ENCODE results near the gene GALNT16.
A peak's percentile ranks its signal among the peaks of the same experiment; 100 is the strongest.
"Not testable (repeated sequence)": the region's sequence is repeated elsewhere in the genome, so short reads cannot be mapped to it uniquely, and the experiment has no call there.

The GALNT16 gene

DNA sequence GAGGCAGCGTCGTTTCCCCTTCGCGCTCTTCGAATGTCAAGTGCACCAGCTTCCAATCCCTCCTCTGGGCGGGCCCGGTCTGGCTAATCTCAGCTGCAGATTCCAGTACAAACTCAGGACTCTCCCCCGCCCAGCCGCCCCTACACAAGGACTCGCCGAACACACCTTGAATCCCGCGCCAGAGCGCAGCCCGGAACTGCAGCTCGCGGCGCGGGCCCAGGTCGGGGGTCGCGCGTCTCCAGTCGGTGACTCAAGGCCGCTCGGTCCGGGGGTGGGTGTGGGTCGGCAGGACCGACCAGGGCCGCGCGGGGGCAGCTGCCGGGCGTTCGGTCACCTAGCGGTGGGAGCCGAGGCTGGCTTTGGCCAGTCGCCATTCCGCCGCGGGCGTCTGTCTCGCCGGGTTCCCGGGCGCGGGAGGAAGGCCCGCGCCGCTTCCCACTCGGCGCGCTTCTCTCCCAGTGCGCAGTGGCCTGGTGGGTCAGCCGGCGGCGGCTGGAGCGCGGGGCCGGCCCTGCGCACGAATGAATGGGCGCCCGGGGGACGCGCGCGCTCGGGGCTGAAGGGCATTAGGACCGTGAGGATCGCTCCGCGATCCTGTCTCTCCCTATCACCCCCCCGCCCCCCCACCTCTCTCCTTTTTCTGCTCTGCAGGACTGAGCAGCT, at the start of gene GALNT16:
Gene GALNT16, plus strand, starts transcription at position 632 of the 663 bp plus-strand sequence. CDS start 133 bp downstream, outside the sequence.
- DNase-seq (ENCODE audit: low spot score) (no peak), FAIRE-seq (no peak)

DNA sequence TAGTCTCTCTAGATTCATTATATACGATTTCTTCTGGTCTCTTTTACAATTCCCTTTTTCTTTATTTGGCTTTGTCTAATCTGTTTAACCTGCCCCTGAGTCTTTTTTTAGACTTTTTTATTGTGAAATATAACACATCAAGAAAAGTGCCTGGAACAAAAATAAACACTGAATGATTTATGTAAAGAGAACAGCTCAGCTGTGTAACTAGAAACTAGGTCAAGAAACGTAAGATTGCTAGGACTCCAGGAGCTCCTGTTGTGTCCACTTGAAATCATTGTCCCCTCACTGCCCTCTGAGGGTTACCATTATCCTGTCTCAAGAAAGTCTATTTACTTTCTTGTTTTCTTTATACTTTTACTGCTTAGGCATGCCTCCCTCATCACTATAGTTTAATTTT, 45.6 kb upstream of the GALNT16 start:
- FAIRE-seq, result no peak

DNA sequence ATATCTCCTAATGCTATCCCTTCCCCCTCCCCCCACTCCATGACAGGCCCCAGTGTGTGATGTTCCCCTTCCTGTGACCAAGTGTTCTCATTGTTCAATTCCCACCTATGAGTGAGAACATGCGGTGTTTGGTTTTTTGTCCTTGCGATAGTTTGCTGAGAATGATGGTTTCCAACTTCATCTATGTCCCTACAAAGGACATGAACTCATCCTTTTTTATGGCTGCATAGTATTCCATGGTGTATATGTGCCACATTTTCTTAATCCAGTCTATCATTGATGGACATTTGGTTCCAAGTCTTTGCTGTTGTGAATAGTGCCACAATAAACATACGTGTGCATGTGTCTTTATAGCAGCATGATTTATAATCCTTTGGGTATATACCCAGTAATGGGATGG, 42.3 kb upstream of the GALNT16 start:
- DNase-seq (ENCODE audit: low spot score); FAIRE-seq: not testable (repeated sequence)

More for the DNA sequence above, 45.6 kb upstream of the GALNT16 start:
- DNase-seq (ENCODE audit: low spot score), result no peak

DNA sequence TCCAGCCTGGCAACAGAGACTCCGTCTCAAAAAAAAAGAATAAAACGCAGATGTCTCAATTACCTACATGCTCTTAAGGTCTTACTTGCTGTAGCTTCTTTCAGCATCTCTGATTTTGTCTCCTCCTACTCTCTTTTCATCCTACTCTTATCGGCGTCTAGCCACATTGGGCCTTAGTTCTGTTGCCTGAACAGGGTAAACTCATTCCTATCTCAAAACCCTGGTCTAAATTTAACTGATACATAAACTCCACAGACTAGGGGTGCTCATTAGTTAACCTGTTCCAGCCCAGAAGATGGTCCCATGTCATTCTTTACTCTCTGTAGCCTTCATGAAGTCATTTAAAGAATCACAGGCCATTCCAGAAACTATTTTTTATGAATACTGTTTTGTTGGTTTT, 35.0 kb upstream of the GALNT16 start:
- DNase-seq (ENCODE audit: low spot score), result no peak
- FAIRE-seq, result no peak

DNA sequence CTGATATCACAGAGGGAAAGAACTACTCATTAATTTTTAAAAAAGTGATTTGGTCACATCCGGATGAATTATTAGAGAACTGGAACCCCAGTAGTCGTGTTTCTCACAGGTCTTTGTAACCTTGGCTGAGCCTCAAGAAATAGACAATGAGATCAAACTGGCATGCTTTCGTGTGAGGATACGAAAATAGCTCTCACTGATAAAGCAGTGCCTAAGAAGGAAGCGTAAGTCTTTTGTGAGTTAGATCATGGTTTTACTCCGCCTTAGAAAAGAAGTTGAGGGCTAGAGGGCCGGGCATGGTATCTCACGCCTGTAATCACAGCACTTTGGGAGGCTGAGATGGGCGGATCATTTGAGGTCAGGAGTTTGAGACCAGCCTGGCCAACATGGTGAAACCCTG, 33.8 kb upstream of the GALNT16 start:
- no peak for DNase-seq (ENCODE audit: low spot score)
- FAIRE-seq, result no peak

DNA sequence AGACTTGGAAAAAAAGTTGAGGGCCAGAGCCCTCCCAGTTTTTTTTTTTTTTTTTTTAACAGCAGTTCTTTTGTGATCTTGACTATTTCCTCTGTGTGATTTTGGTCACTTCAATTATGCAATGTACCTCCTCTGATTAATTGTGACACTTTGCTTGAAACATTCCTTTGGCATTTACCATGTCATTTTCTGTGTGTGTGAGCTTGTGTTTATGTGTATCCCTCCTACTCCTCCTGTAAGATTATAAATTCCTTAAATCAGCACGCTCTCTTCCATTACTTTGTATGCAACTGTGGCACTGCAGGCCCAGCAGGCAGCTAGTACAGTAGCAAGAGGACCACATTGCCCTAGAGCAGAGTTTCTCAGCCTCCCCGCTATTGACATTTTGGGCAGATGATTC, 33.2 kb upstream of the GALNT16 start:
- DNase-seq (ENCODE audit: low spot score) (no peak), FAIRE-seq (no peak)

DNA sequence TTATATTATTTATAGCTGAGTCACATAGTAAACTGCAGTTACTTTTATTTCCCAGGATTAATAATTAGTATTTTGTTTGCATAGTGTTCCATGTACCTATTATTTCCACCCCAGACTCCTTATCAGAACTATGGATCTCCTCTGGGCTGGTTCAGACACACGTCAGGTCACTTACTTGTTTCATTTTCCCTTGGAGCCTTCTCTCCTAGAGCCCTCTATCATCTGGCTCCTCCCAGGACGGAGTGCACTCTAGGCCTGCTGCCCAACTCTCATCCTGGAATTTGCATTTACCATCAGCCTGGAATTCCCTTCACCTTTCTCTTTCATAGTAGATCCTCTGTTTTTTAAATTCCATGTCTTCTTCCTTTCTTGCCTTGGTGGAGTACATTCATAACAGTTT, 28.5 kb upstream of the GALNT16 start:
- DNase-seq (ENCODE audit: low spot score), result no peak
- FAIRE-seq, result no peak

DNA sequence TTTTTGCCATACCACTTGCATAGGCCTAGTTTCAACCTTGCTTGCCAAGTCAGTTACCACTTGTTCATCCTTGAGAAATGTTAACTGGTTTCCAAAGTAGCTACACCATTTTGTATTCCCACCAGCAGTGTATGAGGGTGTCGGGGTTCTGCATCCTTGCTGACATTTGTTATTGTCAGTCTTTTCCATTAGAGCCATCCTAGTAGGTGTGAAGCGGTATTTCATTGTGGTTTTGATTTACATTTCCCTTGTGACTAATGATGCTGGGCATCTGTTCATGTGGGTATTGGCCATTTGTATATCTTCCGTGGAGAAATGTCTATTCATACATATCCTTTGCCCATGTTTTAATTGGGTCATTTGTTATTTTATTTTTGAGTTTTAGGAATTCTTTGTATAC, 27.6 kb upstream of the GALNT16 start:
- no peak for DNase-seq (ENCODE audit: low spot score)
- FAIRE-seq, result no peak

DNA sequence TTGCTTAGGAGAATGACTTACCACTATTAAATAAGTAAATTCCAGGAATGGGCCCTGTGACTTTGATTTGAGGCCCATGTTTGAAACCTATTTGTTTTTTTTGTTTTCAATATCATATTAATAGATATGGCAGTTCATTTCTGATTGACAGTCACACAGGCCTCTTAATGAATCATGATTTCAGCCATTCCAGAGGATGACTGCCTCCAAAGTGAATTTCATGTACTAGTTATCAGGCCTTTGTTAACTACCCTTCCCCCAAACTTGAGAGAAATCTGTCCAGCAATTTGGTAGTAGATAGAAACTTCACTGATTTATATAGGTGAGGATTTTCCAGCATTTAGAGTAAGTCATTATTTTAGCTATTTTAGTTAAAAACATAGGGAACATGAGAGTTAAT, 25.9 kb upstream of the GALNT16 start:
- DNase-seq (ENCODE audit: low spot score) (no peak), FAIRE-seq (no peak)

DNA sequence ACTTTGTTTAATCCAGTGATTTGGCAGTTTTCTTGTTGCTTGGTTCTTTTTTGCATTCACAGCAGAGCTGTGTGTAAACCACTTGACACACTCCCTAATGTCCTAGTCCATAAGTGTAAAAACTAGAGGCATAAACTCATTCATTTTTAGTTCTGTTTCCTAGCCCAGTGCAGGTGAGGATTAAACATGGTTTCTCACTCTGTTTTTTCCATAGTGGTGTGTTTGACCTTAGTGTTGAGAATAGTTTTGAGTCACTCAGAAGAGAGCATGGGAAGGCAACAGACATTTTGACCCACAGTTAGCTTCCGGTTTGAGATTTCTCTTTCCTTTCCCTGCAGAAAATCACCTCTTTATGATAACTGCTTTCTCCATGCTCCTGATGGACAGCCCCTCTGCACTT, 24.2 kb upstream of the GALNT16 start:
- DNase-seq (ENCODE audit: low spot score), result no peak
- FAIRE-seq, result no peak

DNA sequence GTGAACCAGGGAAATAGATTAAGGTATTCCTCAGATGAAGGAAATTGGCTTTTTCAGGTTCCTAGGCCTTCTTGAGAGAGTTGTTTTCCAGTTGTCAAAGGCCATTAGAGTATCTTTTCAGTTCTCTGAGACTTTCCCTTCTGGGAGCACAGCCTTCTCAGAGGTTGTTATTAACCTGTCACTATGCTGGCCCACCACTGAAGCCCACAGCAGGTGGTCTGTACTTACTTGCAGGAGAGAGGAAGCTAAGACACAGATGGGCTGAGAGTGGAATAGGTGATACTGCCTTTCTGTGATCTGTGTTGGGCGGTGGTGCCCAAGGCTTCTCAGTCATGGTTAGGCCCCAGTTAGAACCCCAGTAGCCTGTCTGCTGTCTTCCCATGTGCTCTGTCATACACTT, 22.8 kb upstream of the GALNT16 start:
- DNase-seq (ENCODE audit: low spot score) (no peak), FAIRE-seq (no peak)

DNA sequence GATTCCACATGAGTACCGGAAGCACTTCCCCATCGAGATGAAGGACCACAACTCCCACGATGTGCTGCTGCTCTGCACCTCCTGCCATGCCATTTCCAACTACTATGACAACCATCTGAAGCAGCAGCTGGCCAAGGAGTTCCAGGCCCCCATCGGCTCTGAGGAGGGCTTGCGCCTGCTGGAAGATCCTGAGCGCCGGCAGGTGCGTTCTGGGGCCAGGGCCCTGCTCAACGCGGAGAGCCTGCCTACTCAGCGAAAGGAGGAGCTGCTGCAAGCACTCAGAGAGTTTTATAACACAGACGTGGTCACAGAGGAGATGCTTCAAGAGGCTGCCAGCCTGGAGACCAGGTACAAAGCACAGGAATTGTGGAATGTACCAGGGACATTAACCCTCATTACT, 22.4 kb upstream of the GALNT16 start:
- no peak for DNase-seq (ENCODE audit: low spot score)
- FAIRE-seq, result no peak

DNA sequence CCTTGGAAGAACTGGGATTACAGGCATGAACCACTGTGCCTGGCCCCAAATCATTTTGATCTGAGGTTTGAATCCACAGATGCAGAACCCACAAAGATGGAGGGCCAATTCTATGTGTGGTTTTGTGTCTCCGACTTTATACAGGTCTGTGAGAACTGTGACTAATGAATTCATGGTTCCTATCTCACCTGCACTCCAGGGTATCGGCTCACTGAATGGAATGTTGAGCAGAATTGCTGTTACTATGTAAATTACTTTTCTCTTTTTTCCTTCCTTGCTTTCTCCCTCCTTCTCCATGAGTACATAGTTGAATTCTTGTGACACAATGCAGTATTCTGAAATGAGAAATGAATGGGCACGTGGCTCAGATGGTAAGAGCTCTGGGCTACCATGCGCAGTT, 21.1 kb upstream of the GALNT16 start:
- no peak for DNase-seq (ENCODE audit: low spot score)
- no peak for FAIRE-seq

DNA sequence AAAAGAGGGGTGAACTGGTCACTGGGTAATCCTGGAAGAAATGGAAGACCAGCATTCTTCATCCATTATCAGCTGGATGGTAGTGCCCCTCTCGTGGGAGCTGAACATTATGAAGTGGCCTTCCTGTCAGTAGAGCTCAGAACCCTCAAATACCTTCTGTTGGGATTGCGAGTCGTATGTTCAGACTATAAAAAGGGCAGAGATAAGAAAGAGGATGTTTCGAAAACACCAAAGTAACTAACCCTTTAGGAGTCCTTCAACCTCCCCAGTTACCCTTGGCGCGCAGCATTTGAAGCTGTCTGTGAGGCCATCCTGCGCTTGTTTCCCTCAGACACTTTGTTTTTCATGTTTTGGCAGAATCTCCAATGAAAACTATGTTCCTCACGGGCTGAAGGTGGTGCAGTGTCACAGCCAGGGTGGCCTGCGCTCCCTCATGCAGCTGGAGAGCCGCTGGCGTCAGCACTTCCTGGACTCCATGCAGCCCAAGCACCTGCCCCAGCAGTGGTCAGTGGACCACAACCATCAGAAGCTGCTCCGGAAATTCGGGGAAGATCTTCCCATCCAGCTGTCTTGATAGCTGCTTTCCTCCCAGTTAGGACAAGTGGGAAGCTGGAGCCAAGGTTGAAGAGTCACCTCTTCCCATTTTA, 19.3 kb upstream of the GALNT16 start:
- FAIRE-seq, result no peak

DNA sequence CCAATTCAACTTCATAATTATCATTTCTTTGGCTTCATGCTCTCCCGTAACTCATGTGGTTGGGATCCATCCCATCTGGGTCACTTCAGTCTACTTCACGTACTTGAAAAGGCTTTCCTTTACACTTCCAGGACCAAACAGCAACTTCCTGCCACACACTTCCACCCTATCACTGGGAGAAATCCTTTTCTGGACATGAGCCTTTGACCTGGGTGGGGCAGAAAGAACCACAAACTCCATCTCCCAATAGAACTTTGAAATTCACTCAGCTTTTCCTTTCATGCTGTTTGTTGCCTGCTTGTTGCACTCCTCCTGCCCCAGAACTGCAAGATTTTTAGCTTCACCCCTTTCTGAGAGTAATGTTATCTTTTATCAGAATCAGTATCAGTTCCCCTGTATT, 18.4 kb upstream of the GALNT16 start:
- no peak for DNase-seq (ENCODE audit: low spot score)
- no peak for FAIRE-seq

More for the DNA sequence above, 19.3 kb upstream of the GALNT16 start:
- DNase-seq (ENCODE audit: low spot score), result no peak

DNA sequence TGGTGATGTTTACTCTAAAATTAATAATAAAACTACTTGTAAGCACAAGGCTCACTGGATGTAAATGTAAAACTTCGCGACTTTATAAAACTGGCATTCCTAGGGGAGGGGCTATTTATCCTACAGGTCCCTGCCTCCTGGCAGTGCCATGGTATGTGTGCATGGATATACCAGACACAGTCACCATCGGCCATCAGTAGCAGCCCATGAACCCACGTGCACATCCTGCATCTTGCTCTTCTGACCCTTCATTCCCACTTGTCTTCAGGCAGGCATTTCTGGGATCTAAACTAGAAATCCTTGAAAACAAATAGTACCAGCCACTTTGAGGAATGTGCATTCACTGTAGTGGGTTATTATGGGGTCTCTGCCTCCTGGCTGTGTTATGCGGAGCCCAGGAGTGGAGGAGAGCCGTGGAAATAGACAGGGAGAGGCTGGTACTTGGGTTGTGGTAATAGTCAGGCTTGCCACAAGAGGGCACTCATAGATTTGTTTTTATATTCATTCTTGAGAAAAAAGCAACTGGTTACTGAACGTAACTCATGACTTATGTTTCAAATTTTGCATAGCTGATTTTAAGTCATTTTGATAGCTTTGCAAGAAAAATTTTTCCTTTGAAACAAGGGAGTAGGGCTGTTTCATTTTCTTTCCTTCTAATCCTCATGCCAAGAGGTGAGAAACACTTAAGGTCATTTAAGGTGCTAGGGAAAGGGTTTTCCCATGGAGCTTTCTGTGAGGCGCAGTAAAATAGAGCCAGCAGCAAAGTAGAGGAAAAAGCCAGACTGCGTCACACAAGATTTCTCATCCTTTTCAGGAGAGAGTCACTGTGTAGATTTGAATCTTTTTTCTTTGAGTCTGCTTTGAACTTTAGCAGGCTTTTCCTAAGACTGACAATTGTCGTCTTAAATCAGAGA, 17.4 kb upstream of the GALNT16 start:
- no peak for FAIRE-seq
- peak; percentile 6 for DNase-seq (ENCODE audit: low spot score)

DNA sequence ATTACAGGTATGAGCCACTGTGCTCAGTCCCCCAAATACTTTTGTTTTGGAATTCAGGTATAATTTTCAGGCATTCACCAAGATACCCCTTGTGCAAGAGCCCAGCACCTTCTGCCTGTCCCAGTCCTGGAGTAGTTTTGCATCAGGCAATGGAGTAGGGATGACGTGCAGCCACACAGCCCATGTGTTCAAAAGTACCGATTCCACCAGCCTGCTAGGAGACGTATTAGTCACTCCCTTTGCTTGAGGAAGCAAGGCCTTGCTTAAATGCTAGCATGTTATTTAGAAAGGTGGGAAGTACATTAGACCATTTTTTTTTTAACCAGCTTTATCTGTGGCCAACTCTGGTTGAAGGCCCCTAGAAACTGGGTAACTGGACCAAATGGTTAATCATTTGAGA, 15.0 kb upstream of the GALNT16 start:
- no peak for FAIRE-seq
- no peak for DNase-seq (ENCODE audit: low spot score)

DNA sequence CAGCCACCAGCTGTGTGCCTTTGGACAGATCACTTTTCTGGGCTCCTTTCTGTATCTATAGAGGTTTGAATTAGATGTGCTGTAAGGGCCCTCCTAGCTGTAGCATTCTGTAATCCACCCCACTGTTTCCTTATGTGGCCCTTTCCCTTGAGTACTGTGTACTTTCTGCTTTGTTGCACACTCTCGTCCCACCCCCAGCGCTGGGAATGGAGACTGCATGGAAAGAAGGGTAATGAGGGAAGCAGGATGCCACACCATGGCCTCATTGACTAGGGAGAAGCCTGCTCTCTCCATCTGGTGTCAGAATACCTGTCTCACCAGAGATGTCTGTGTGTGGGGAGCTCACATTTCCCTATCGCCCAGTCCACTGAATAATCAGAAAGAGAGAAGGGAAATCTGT, 13.6 kb upstream of the GALNT16 start:
- FAIRE-seq (no peak), DNase-seq (ENCODE audit: low spot score) (no peak)

DNA sequence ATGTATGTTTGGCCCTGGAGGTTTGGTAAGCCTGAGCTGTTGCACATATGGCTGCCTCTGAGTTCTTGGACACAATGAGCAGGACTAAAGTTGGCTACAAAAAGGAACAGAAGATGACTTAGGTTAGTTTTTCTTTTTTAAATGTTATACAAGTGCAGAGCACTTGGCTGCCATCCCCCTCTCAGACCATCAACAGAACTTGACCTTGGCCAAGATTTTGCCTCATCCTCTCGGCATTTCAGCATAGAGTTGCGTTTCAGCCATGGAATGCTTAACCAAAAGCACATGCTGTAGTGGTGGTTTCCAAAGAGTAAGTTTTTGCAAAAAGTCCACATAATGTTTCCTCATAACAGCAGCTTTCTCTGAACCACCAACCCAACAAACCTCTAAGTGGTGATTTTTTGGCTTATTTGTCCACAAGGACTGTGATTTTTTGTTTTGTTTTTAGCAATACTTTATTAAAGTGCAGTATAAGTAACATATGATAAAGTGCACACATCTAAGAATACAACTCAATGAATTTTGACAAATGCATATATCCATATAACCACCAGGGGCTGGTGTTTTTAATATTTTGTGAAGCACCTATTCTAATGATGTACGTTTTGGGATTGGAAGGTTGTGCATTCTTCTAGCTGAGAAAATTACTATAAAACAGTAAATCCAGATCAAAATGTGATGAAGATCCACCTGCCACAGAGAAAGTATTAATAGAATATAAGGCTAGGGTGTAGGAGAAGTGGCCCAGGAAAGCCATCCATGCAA, 12.1 kb upstream of the GALNT16 start:
- FAIRE-seq, result no peak

DNA sequence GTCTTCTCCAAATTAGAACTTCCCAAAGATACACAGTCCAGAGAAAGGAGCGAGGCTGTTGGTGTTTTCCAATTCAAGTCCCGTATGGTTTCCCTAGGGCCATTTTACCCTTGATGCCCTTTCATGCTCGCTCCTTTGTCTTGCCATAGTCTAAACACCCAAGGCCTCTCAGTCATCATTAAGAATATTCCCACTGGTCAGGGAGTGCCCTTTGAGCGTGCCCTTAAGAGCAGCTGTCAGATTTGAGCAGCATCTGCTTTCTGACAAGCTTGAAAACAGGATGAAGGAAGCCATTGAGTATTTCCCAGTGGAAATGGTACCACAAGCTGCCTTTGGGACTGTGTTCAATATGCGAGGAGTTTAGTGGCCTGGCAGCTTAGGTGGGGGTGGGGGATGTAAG, 10.4 kb upstream of the GALNT16 start:
- DNase-seq (ENCODE audit: low spot score) (no peak), FAIRE-seq (no peak)

More for the DNA sequence above, 12.1 kb upstream of the GALNT16 start:
- no peak for DNase-seq (ENCODE audit: low spot score)

DNA sequence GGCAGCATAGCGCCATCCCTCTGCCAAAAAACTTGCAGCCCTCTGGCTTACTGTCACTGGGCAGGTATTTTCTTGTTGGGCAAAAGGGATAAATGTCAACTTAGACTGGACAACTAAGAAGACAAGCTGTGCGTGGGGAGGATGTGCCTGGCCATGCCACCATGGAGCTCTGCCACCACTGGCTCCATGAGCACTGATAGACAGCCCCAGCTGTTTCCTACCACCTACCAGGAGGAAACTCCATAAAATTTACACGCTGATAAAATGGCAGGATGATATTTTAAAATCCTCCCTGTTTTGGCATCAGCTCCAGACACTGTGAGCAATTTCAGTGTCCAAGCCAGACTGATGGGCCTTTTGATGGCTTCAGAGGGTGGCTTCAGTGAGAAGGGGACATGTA, 7.1 kb upstream of the GALNT16 start:
- FAIRE-seq, result no peak
- DNase-seq (ENCODE audit: low spot score), result no peak

DNA sequence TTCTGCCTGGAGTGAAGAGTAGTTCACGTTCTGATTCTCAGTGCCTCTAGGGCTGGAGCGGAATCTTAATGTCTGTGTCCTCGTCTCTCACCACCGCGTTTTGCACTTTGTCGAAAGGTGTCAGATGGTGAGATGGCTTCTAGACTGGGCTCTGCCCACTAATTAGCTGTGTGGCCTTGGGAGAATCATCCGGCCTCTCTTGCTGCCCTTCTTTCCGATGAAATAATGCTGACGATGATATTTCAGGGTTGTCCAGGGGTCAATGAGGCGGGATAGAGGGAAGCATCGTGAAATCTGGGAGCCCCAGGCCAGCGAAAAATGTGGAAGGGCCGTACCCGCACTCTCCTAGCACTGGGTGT, 811 bp upstream of the GALNT16 start:
- FAIRE-seq, result no peak
- DNase-seq (ENCODE audit: low spot score), result no peak
